RWPE2 (cell line): Measurements from ENCODE around the gene ACP6.
A peak's percentile ranks its signal among the peaks of the same experiment; 100 is the strongest.

Source experiments
- ATAC-seq: fragments of 200-7000 bp; cut with Tn5 transposase; 3 replicates; pipeline ENCODE4 v1.9.1; 2021; ENCODE audit warnings: low read depth
- DNase-seq: peaks from one replicate; pipeline ENCODE4 v3.0.0-alpha.2; 2020; ENCODE audit warnings: low spot score
- H3K27ac ChIP-seq: fragments of 450-650 bp; 2 replicates; pipeline ENCODE4 v1.5.1; 2017; ENCODE audit warnings: mild to moderate bottlenecking; ENCODE audit not compliant: poor library complexity, severe bottlenecking
- H3K27me3 ChIP-seq: fragments of 250-450 bp; sonication (Bioruptor Pico); 2 replicates; pipeline ENCODE4 v1.5.1; 2021; ENCODE audit warnings: mild to moderate bottlenecking, moderate library complexity; ENCODE audit not compliant: insufficient read depth, poor library complexity, severe bottlenecking
- H3K36me3 ChIP-seq: fragments of 250-450 bp; sonication (Bioruptor Pico); 2 replicates; pipeline ENCODE4 v1.5.1; 2020; ENCODE audit warnings: low read depth, mild to moderate bottlenecking, moderate library complexity
- H3K4me1 ChIP-seq: fragments of 250-450 bp; sonication (Bioruptor Pico); 2 replicates; pipeline ENCODE4 v1.5.1; 2021; ENCODE audit warnings: mild to moderate bottlenecking, moderate library complexity; ENCODE audit not compliant: insufficient read depth, poor library complexity, severe bottlenecking
- H3K4me3 ChIP-seq: fragments of 250-450 bp; sonication (Bioruptor Pico); 2 replicates; pipeline ENCODE4 v1.5.1; 2021; ENCODE audit warnings: mild to moderate bottlenecking, moderate library complexity; ENCODE audit not compliant: severe bottlenecking
- H3K9me3 ChIP-seq: fragments of 250-450 bp; sonication (Bioruptor Pico); 2 replicates; pipeline ENCODE4 v1.5.1; 2021; ENCODE audit warnings: mild to moderate bottlenecking, moderate library complexity; ENCODE audit not compliant: severe bottlenecking
- CTCF ChIP-seq: fragments of 450-650 bp; IDR thresholded peaks from one replicate; pipeline ENCODE4 v1.5.1; 2017; ENCODE audit warnings: mild to moderate bottlenecking, moderate library complexity; ENCODE audit not compliant: poor library complexity, severe bottlenecking

Gene ACP6

GRCh38 chr1:147630447-147630846 lies 39.9 kb downstream of the ACP6 start:
- Histone ChIP-seq H3K9me3 (no peaks in the 10 kb centered on the region), H3K27ac (no peak overlapping the region), H3K4me1 (no peaks in the 10 kb centered on the region), H3K4me3 (no peak overlapping the region), H3K27me3 (no peaks in the 10 kb centered on the region), H3K36me3 (peaks cover 12% of the 10 kb centered on the region; the same call in 1 of the 2 replicates)
- DNase-seq (no peak), ATAC-seq (no peak)
- no peak for TF ChIP-seq CTCF

- Histone ChIP-seq H3K9me3 (no peaks in the 10 kb centered on the region), H3K27ac (no peak overlapping the region), H3K36me3 (peaks cover 11% of the 10 kb centered on the region; the same call in 1 of the 2 replicates), H3K27me3 (no peaks in the 10 kb centered on the region), H3K4me3 (no peak overlapping the region), H3K4me1 (no peaks in the 10 kb centered on the region)
- DNase-seq (no peak), ATAC-seq (no peak)
- TF ChIP-seq CTCF, result no peak
These were observed 40.3 kb downstream of the ACP6 start for GRCh38 chr1:147630022-147630421.

DNA sequence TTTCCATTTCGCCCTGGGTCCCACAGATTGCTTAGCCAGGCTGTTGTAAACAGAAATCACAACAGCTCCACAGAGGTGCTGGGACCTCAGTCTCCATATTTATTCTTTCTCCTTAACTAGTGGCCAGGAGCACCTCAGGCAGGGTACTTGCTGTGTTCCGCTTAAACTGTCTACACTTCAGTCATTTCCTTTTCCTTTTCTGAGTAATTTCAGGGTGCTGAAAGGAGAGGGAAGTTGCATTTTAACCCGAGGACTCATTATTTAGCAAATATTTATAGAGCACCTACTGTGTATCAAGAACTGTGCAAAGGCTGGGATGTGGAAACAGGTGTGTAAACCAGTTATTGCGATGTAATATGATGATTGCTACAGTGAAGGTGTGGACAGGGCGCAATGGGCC lies 41.9 kb downstream of the ACP6 start:
- TF ChIP-seq CTCF, result no peak
- H3K4me3 ChIP-seq, result no peak overlapping the region
- DNase-seq (no peak), ATAC-seq (no peak)
- H3K9me3 ChIP-seq, result no peaks in the 10 kb centered on the region
- peaks cover 15% of the 10 kb centered on the region for H3K36me3 ChIP-seq
- H3K4me1 ChIP-seq, result no peaks in the 10 kb centered on the region
- no peaks in the 10 kb centered on the region for H3K27me3 ChIP-seq
- H3K27ac ChIP-seq, result no peak overlapping the region

DNA sequence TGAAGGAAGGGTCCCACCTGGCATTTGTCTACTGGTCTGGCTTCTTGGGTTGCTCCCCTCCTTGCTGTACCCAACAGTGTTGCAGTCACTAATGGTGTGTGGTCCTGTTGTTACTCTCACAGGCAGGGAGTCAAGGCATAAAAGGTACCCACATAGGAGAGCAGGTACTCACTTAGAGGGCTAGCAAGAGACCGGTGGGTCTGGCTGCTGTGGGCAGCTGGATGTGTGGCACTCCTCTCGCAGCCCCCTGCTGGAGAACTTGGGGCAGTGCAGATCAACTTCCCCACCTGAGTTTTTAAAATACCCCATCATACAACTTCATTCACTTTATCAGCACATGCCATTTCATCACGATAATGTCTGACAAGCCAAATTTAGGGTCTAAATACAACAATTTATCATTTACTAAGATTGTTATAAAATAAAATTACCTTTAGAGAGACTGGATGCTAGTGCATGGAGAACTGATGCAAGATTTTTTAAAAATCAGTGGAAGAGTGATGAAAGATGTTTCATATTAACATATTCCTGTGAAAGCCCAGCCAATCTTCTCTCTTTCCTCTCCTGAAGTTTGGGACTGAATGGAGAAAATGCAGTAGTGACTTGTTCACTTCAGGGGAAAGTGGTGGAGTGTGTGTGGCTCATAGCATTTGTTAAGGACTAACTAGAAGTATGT lies 42.8 kb downstream of the ACP6 start:
- ATAC-seq, result peak; percentile 52; the same call in 1 of the 3 replicates
- Histone ChIP-seq H3K4me3 (no peak overlapping the region), H3K27ac (no peak overlapping the region), H3K4me1 (no peaks in the 10 kb centered on the region), H3K9me3 (no peaks in the 10 kb centered on the region), H3K27me3 (no peaks in the 10 kb centered on the region), H3K36me3 (peaks cover 18% of the 10 kb centered on the region)
- TF ChIP-seq CTCF, result peak; percentile 85
- DNase-seq, result no peak

GRCh38 chr1:147626739-147627138 lies 43.6 kb downstream of the ACP6 start:
- no peak for TF ChIP-seq CTCF
- Histone ChIP-seq H3K4me3 (no peak overlapping the region), H3K4me1 (no peaks in the 10 kb centered on the region), H3K36me3 (peaks cover 22% of the 10 kb centered on the region), H3K9me3 (no peaks in the 10 kb centered on the region), H3K27ac (no peak overlapping the region), H3K27me3 (no peaks in the 10 kb centered on the region)
- DNase-seq (no peak), ATAC-seq (no peak)
